ENCODE results near the gene ZBTB4. TPM values are rescaled to one million over a fixed set of nuclear protein-coding genes. Genes with fewer than 3 reads are reported as not detected.

The ZBTB4 gene
- total and polyA plus RNA-seq, 2 experiments from 2014 or later, result 3.6 to 11.2 TPM

DNA sequence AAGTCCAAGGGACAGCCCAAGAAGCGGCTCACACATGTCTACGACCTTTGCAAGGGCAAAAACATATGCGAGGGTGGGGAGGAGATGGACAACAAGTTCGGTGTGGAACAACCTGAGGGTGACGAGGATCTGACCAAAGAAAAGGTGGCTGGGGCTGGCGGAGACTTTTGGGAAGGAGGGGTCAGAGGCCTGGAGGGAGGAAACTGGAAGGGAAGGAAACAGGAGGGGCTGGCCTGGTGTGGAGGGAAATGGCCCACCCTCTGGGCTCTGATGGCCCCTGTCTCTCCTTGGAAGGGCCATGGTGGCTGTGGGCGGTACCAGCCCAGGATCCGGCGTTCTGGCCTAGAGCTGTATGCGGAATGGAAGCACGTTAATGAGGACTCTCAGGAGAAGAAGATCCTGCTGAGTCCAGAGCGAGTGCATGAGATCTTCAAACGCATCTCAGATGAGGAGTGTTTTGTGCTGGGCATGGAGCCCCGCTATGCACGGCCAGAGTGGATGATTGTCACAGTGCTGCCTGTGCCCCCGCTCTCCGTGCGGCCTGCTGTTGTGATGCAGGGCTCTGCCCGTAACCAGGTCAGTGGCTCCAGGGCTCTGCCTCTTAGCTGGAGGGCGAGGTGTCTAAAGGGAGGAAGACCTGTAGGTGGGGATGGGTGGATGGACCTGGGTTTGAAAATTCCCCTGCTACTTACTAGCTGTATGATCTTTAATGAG is 17.2 kb upstream of the ZBTB4 start:
- peaks cover 32% of the 10 kb centered on the region for H3K36me3 ChIP-seq (ENCODE audit: insufficient read depth)
- H3K4me1 ChIP-seq (ENCODE audit: insufficient read depth), result no peaks in the 10 kb centered on the region
- peaks cover 81% of the 10 kb centered on the region for H3K36me3 Mint-ChIP-seq (ENCODE audit: low read depth)
- H3K27ac Mint-ChIP-seq, result 0 out of 2 replicates have a peak overlapping the region, but pooled peaks have one; percentile 27
- H3K4me2 ChIP-seq, result no peak overlapping the region
- no peak overlapping the region for H3K27ac ChIP-seq (ENCODE audit: low read depth)
- peaks cover 24% of the 10 kb centered on the region for H4K20me1 ChIP-seq (replicated peaks; ENCODE audit: insufficient read depth)
- peaks cover 44% of the 10 kb centered on the region for H3K79me2 ChIP-seq (replicated peaks; ENCODE audit: insufficient read depth)
- peaks cover 8% of the 10 kb centered on the region for H3K27me3 Mint-ChIP-seq (ENCODE audit: insufficient read depth, low read depth, poor library complexity)
- H3K4me3 ChIP-seq, result no peak overlapping the region
- H3K9me2 ChIP-seq (ENCODE audit: insufficient read depth), result no peaks in the 10 kb centered on the region
- no peak overlapping the region for H2AFZ ChIP-seq
- 0 out of 2 replicates have a peak, but pooled peaks cover 10% of the 10 kb centered on the region for H3F3A ChIP-seq (replicated peaks; ENCODE audit: low read depth)
- TF ChIP-seq CREB1 (CRISPR knock-in tag; IDR thresholded peaks at IDR 0.05; ENCODE audit: low read depth) (no peak), EZH2 (IDR thresholded peaks at IDR 0.05; ENCODE audit: low read depth, unreplicated experiment) (no peak), POLR2AphosphoS5 (IDR thresholded peaks at IDR 0.05; ENCODE audit: low read depth) (no peak), JUNB (IDR thresholded peaks at IDR 0.05; ENCODE audit: unreplicated experiment) (no peak), ZNF331 (CRISPR knock-in tag; IDR thresholded peaks at IDR 0.05; ENCODE audit: low read depth) (no peak)
- TF ChIP-seq, protein P1, sequence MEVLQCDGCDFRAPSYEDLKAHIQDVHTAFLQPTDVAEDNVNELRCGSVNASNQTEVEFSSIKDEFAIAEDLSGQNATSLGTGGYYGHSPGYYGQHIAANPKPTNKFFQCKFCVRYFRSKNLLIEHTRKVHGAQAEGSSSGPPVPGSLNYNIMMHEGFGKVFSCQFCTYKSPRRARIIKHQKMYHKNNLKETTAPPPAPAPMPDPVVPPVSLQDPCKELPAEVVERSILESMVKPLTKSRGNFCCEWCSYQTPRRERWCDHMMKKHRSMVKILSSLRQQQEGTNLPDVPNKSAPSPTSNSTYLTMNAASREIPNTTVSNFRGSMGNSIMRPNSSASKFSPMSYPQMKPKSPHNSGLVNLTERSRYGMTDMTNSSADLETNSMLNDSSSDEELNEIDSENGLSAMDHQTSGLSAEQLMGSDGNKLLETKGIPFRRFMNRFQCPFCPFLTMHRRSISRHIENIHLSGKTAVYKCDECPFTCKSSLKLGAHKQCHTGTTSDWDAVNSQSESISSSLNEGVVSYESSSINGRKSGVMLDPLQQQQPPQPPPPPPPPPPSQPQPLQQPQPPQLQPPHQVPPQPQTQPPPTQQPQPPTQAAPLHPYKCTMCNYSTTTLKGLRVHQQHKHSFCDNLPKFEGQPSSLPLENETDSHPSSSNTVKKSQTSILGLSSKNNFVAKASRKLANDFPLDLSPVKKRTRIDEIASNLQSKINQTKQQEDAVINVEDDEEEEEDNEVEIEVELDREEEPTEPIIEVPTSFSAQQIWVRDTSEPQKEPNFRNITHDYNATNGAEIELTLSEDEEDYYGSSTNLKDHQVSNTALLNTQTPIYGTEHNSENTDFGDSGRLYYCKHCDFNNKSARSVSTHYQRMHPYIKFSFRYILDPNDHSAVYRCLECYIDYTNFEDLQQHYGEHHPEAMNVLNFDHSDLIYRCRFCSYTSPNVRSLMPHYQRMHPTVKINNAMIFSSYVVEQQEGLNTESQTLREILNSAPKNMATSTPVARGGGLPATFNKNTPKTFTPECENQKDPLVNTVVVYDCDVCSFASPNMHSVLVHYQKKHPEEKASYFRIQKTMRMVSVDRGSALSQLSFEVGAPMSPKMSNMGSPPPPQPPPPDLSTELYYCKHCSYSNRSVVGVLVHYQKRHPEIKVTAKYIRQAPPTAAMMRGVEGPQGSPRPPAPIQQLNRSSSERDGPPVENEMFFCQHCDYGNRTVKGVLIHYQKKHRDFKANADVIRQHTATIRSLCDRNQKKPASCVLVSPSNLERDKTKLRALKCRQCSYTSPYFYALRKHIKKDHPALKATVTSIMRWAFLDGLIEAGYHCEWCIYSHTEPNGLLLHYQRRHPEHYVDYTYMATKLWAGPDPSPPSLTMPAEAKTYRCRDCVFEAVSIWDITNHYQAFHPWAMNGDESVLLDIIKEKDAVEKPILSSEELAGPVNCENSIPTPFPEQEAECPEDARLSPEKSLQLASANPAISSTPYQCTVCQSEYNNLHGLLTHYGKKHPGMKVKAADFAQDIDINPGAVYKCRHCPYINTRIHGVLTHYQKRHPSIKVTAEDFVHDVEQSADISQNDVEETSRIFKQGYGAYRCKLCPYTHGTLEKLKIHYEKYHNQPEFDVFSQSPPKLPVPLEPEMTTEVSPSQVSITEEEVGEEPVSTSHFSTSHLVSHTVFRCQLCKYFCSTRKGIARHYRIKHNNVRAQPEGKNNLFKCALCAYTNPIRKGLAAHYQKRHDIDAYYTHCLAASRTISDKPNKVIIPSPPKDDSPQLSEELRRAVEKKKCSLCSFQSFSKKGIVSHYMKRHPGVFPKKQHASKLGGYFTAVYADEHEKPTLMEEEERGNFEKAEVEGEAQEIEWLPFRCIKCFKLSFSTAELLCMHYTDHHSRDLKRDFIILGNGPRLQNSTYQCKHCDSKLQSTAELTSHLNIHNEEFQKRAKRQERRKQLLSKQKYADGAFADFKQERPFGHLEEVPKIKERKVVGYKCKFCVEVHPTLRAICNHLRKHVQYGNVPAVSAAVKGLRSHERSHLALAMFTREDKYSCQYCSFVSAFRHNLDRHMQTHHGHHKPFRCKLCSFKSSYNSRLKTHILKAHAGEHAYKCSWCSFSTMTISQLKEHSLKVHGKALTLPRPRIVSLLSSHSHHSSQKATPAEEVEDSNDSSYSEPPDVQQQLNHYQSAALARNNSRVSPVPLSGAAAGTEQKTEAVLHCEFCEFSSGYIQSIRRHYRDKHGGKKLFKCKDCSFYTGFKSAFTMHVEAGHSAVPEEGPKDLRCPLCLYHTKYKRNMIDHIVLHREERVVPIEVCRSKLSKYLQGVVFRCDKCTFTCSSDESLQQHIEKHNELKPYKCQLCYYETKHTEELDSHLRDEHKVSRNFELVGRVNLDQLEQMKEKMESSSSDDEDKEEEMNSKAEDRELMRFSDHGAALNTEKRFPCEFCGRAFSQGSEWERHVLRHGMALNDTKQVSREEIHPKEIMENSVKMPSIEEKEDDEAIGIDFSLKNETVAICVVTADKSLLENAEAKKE (CRISPR knock-in tag; IDR thresholded peaks at IDR 0.05), result no peak
- TF ChIP-seq, protein P2, sequence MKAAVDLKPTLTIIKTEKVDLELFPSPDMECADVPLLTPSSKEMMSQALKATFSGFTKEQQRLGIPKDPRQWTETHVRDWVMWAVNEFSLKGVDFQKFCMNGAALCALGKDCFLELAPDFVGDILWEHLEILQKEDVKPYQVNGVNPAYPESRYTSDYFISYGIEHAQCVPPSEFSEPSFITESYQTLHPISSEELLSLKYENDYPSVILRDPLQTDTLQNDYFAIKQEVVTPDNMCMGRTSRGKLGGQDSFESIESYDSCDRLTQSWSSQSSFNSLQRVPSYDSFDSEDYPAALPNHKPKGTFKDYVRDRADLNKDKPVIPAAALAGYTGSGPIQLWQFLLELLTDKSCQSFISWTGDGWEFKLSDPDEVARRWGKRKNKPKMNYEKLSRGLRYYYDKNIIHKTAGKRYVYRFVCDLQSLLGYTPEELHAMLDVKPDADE (IDR thresholded peaks at IDR 0.05), result no peak
- no peak overlapping the region; the same call in 2 of the 3 replicates for H3K4me3 Mint-ChIP-seq
- peaks cover 3% of the 10 kb centered on the region; the same call in 2 of the 3 replicates for H3K4me1 Mint-ChIP-seq
- no peaks in the 10 kb centered on the region; the same call in 2 of the 3 replicates for H3K9me3 Mint-ChIP-seq
- DNase-seq (ENCODE audit: low spot score) (no peak), ATAC-seq (no peak)
- H3K27me3 ChIP-seq (ENCODE audit: insufficient read depth), result no peaks in the 10 kb centered on the region
